Measurements from ENCODE around the gene YIPF2. TPM values are rescaled to one million over a fixed set of nuclear protein-coding genes. Genes with fewer than 3 reads are reported as not detected.

Gene YIPF2
- total RNA-seq, 1 donor from 2014 or later: 47.2 TPM

DNA sequence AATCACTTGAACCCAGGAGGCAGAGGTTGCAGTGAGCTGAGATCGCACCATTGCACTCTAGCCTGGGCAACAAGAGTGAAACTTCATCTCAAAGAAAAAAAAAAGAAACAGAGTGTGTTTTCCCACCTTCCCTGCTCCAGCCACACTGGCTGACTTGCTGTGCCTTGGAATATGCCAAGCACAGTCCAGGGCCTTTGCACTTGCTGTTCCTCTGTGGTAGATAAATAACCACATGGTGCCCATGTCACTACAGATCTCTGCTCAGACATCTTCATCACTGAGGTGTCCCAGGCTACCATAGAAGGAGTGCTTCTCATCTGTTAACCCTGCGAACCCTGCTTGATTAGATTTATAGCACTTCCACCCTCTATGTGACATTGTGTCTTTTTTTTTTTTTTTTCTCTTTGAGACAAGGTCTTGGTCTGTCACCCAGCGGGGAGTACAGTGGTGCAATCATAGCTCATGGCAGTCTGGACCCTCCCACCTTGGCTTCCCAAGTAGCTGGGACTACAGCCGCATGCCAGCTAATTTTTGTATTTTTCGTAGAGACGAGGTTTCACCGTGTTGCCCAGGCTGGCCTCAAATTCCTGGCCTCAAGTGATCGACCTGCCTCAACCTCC lies 42.8 kb upstream of the YIPF2 start:
- Mint-ChIP-seq H3K27ac (ENCODE audit: unreplicated experiment) (no peak overlapping the region), H3K27me3 (ENCODE audit: unreplicated experiment) (peaks cover 7% of the 10 kb centered on the region)

DNA sequence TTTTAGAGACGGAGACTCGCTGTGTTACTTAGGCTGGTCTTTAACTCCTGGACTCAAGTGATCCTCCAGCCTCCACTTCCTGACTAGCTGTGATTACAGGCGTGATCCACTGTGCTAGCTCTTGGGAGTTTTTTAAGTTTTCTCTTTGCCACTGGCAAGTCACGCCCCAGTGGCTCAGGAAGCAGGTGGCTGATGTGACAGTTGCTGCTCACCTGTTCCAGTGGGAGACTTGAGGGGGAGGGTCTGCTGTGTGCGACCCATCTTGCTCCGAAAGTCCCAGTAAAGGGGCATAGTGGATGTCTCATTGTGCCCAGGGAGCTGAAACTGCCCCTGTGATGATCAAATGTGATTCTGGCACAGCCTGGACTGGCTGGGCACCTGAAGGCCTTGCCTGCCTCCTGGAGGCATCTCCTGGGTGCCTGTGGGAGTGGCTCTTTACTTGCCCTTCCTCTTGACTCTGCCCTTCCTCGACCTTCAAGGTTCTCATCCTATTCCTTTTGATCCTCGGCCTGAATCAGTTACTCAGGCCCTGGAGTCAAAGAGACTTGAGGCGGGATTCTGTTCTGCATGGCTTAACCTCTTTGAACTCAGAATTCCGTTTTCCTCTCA lies 40.2 kb upstream of the YIPF2 start:
- Mint-ChIP-seq H3K4me3 (ENCODE audit: unreplicated experiment) (peak overlapping the region; percentile 63), H3K36me3 (ENCODE audit: unreplicated experiment) (no peaks in the 10 kb centered on the region), H3K27me3 (ENCODE audit: unreplicated experiment) (peaks cover 10% of the 10 kb centered on the region), H3K27ac (ENCODE audit: unreplicated experiment) (peak overlapping the region; percentile 59), H3K4me1 (ENCODE audit: low read depth, unreplicated experiment) (peaks cover 29% of the 10 kb centered on the region), H3K9me3 (ENCODE audit: unreplicated experiment) (peaks cover 3% of the 10 kb centered on the region)
- no peak for TF ChIP-seq CTCF (IDR thresholded peaks at IDR 0.05; ENCODE audit: partially characterized antibody, unreplicated experiment)
- no peak for DNase-seq

More for the DNA sequence above, 42.8 kb upstream of the YIPF2 start:
- no peak overlapping the region for H3K4me3 Mint-ChIP-seq (ENCODE audit: unreplicated experiment)
- TF ChIP-seq CTCF (IDR thresholded peaks at IDR 0.05; ENCODE audit: partially characterized antibody, unreplicated experiment): no peak
- peaks cover 2% of the 10 kb centered on the region for H3K9me3 Mint-ChIP-seq (ENCODE audit: unreplicated experiment)
- no peaks in the 10 kb centered on the region for H3K36me3 Mint-ChIP-seq (ENCODE audit: unreplicated experiment)
- H3K4me1 Mint-ChIP-seq (ENCODE audit: low read depth, unreplicated experiment): peaks cover 30% of the 10 kb centered on the region
- DNase-seq: no peak

DNA sequence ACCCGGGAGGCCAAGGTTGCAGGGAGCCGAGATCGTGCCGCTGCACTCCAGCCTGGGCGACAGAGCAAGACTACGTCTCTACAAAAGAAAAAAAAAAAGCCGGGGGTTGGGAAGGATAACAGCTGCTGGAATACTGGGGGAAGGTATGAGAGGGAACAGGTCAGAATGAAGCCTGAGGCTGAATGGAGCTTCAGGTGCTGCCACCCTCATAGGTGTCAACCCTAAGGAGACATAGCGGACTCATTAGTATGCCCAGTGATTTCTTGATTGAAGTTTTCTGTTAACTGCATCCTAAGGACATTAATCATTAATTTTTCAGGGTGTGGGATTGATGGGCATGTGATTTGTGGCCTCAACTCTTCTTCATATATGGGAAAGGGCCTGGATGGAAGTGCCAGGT lies 38.4 kb upstream of the YIPF2 start:
- H3K9me3 Mint-ChIP-seq (ENCODE audit: unreplicated experiment): peaks cover 8% of the 10 kb centered on the region
- H3K36me3 Mint-ChIP-seq (ENCODE audit: unreplicated experiment): no peaks in the 10 kb centered on the region
- H3K27me3 Mint-ChIP-seq (ENCODE audit: unreplicated experiment): peaks cover 15% of the 10 kb centered on the region
- H3K4me1 Mint-ChIP-seq (ENCODE audit: low read depth, unreplicated experiment): peaks cover 33% of the 10 kb centered on the region
- H3K27ac Mint-ChIP-seq (ENCODE audit: unreplicated experiment): peak overlapping the region; percentile 69
- H3K4me3 Mint-ChIP-seq (ENCODE audit: unreplicated experiment): peak overlapping the region; percentile 57
- no peak for DNase-seq
- no peak for TF ChIP-seq CTCF (IDR thresholded peaks at IDR 0.05; ENCODE audit: partially characterized antibody, unreplicated experiment)

DNA sequence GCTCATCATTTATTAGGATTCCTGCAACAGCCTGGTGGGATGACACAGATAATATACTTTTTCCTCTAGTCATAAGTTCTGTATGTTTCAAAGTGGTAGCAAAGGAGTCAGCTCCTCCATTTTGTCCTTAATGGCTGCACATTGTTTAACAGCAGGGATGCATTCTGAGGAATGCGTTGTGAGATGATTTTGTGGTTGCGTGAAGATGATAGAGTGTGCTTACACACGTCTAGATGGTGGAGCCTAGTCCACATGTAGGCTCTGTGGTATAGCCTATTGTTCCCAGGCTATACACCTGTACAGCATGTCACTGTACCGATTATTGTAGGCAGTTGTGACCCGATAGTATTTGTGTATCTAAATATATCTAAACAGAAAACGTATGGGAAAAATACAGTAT lies 37.0 kb upstream of the YIPF2 start:
- peaks cover 20% of the 10 kb centered on the region for H3K27me3 Mint-ChIP-seq (ENCODE audit: unreplicated experiment)
- DNase-seq: no peak
- H3K36me3 Mint-ChIP-seq (ENCODE audit: unreplicated experiment): no peaks in the 10 kb centered on the region
- H3K27ac Mint-ChIP-seq (ENCODE audit: unreplicated experiment): peak overlapping the region; percentile 6
- H3K4me1 Mint-ChIP-seq (ENCODE audit: low read depth, unreplicated experiment): peaks cover 33% of the 10 kb centered on the region
- peak overlapping the region; percentile 62 for H3K4me3 Mint-ChIP-seq (ENCODE audit: unreplicated experiment)
- peaks cover 13% of the 10 kb centered on the region for H3K9me3 Mint-ChIP-seq (ENCODE audit: unreplicated experiment)
- TF ChIP-seq CTCF (IDR thresholded peaks at IDR 0.05; ENCODE audit: partially characterized antibody, unreplicated experiment): no peak

DNA sequence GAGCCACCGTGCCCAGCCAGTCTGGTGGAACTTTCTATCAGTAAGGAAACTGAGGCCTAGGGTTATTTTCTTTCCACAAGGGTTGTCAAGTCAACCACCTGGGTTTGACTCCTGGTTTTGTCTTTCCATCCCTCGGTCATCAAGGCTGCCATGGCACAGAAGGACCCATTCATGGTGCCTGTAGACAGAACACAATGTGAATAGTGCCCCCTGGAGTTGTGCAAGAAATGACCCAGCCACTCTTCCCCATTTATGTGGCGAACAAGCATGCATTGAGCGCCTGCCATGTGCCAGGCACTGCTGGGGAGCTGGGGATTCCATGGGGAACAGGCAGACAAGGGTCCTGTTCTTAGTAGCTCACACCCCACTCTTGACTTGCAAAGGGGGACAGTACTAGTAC lies 36.5 kb upstream of the YIPF2 start:
- peaks cover 15% of the 10 kb centered on the region for H3K9me3 Mint-ChIP-seq (ENCODE audit: unreplicated experiment)
- no peaks in the 10 kb centered on the region for H3K36me3 Mint-ChIP-seq (ENCODE audit: unreplicated experiment)
- no peak overlapping the region for H3K27ac Mint-ChIP-seq (ENCODE audit: unreplicated experiment)
- no peak for DNase-seq
- H3K4me3 Mint-ChIP-seq (ENCODE audit: unreplicated experiment): no peak overlapping the region
- TF ChIP-seq CTCF (IDR thresholded peaks at IDR 0.05; ENCODE audit: partially characterized antibody, unreplicated experiment): no peak
- peaks cover 29% of the 10 kb centered on the region for H3K4me1 Mint-ChIP-seq (ENCODE audit: low read depth, unreplicated experiment)
- H3K27me3 Mint-ChIP-seq (ENCODE audit: unreplicated experiment): peaks cover 19% of the 10 kb centered on the region
